CD4-positive, alpha-beta T cell treated with Interleukin-17A for 4 hours (primary cell): ENCODE data around the gene TAF8.
A peak's percentile ranks its signal among the peaks of the same experiment; 100 is the strongest.

ENCODE experiments used
- DNase-seq: peaks from one replicate; pipeline ENCODE4 v3.0.0-alpha.2; 2020; ENCODE audit warnings: mixed read lengths

TAF8 gene

GRCh38 chr6:42100029-42100901 is 49.9 kb downstream of the TAF8 start:
- DNase-seq: no peak

GRCh38 chr6:42101186-42101657 is 50.9 kb downstream of the TAF8 start:
- no peak for DNase-seq

- DNase-seq: no peak
Observed at GRCh38 chr6:42103216-42103615, 52.9 kb downstream of the TAF8 start.

- DNase-seq: no peak
Observed at GRCh38 chr6:42103753-42104094, 53.4 kb downstream of the TAF8 start.

- DNase-seq: peak; percentile 84
Observed at GRCh38 chr6:42104095-42104803, 53.9 kb downstream of the TAF8 start.

GRCh38 chr6:42104804-42105125 is 54.4 kb downstream of the TAF8 start:
- no peak for DNase-seq

- DNase-seq: no peak
Observed at GRCh38 chr6:42105156-42105648, 54.9 kb downstream of the TAF8 start.

- no peak for DNase-seq
Observed at GRCh38 chr6:42105709-42106108, 55.4 kb downstream of the TAF8 start.

GRCh38 chr6:42106112-42107023 is 56.0 kb downstream of the TAF8 start:
- DNase-seq: no peak

GRCh38 chr6:42108071-42108470 is 57.7 kb downstream of the TAF8 start:
- no peak for DNase-seq

- no peak for DNase-seq
Observed at GRCh38 chr6:42110683-42111082, 60.4 kb downstream of the TAF8 start.

GRCh38 chr6:42112351-42112750 is 62.0 kb downstream of the TAF8 start:
- DNase-seq: no peak

- DNase-seq: no peak
Observed at GRCh38 chr6:42113936-42114636, 63.8 kb downstream of the TAF8 start.

- DNase-seq: no peak
Observed at GRCh38 chr6:42117843-42118161, 67.5 kb downstream of the TAF8 start.

GRCh38 chr6:42118162-42119001 is 68.1 kb downstream of the TAF8 start:
- no peak for DNase-seq

GRCh38 chr6:42120895-42121865 is 70.9 kb downstream of the TAF8 start:
- DNase-seq: no peak

GRCh38 chr6:42123379-42124103 is 73.2 kb downstream of the TAF8 start:
- no peak for DNase-seq

- DNase-seq: no peak
Observed at GRCh38 chr6:42124223-42124836, 74.0 kb downstream of the TAF8 start.

GRCh38 chr6:42125231-42125630 is 74.9 kb downstream of the TAF8 start:
- no peak for DNase-seq
